Inflammatory macrophage treated with lipopolysaccharide for 1 hour (primary cell): ENCODE measurements around the gene VPREB1.
"Not testable (repeated sequence)": the region's sequence is repeated elsewhere in the genome, so short reads cannot be mapped to it uniquely, and the experiment has no call there.

Source experiments
- DNase-seq, 2 donors: peaks; one replicate each; pipeline ENCODE4 v3.0.0-alpha.2; 2020 to 2022

VPREB1 gene

GRCh38 chr22:22246706-22247105 is 2.1 kb downstream of the VPREB1 start:
- no peak for DNase-seq

GRCh38 chr22:22248878-22249277 is 4.3 kb downstream of the VPREB1 start:
- no peak for DNase-seq

- DNase-seq = not testable (repeated sequence)
Observed at GRCh38 chr22:22250651-22251050, 6.1 kb downstream of the VPREB1 start.

- not testable (repeated sequence) for DNase-seq
Observed at GRCh38 chr22:22256133-22256532, 11.5 kb downstream of the VPREB1 start.

GRCh38 chr22:22258597-22259415 is 14.2 kb downstream of the VPREB1 start:
- not testable (repeated sequence) for DNase-seq

GRCh38 chr22:22260169-22260568 is 15.6 kb downstream of the VPREB1 start:
- DNase-seq = not testable (repeated sequence)

GRCh38 chr22:22260586-22260985 is 16.0 kb downstream of the VPREB1 start:
- DNase-seq = not testable (repeated sequence)

GRCh38 chr22:22262332-22263074 is 17.9 kb downstream of the VPREB1 start:
- DNase-seq = peak; percentile 51 to 81

GRCh38 chr22:22263823-22264222 is 19.2 kb downstream of the VPREB1 start:
- DNase-seq = not testable (repeated sequence)

- not testable (repeated sequence) for DNase-seq
Observed at GRCh38 chr22:22270036-22270676, 25.6 kb downstream of the VPREB1 start.

- not testable (repeated sequence) for DNase-seq
Observed at GRCh38 chr22:22277423-22277822, 32.8 kb downstream of the VPREB1 start.

GRCh38 chr22:22284962-22285756 is 40.6 kb downstream of the VPREB1 start:
- DNase-seq = not testable (repeated sequence)

- DNase-seq = not testable (repeated sequence)
Observed at GRCh38 chr22:22286390-22287105, 42.0 kb downstream of the VPREB1 start.

- not testable (repeated sequence) for DNase-seq
Observed at GRCh38 chr22:22287106-22287626, 42.6 kb downstream of the VPREB1 start.

GRCh38 chr22:22289666-22290065 is 45.1 kb downstream of the VPREB1 start:
- not testable (repeated sequence) for DNase-seq

GRCh38 chr22:22291129-22291806 is 46.7 kb downstream of the VPREB1 start:
- DNase-seq = not testable (repeated sequence)

GRCh38 chr22:22292656-22293055 is 48.1 kb downstream of the VPREB1 start:
- not testable (repeated sequence) for DNase-seq

- DNase-seq = not testable (repeated sequence)
Observed at GRCh38 chr22:22293436-22293835, 48.9 kb downstream of the VPREB1 start.

- not testable (repeated sequence) for DNase-seq
Observed at GRCh38 chr22:22294641-22295040, 50.1 kb downstream of the VPREB1 start.
